GM18909 (cell line): ENCODE measurements around the gene ZBTB7C.

ENCODE experiments used
- ATAC-seq: cut with Tn5 transposase; IDR thresholded peaks from one replicate; pipeline ENCODE4 v1.9.1; 2021; ENCODE audit warnings: mild to moderate bottlenecking; ENCODE audit not compliant: unreplicated experiment, poor library complexity

The ZBTB7C gene

GRCh38 chr18:48181087-48181823 is 227.9 kb downstream of the ZBTB7C start:
- ATAC-seq, result no peak

DNA sequence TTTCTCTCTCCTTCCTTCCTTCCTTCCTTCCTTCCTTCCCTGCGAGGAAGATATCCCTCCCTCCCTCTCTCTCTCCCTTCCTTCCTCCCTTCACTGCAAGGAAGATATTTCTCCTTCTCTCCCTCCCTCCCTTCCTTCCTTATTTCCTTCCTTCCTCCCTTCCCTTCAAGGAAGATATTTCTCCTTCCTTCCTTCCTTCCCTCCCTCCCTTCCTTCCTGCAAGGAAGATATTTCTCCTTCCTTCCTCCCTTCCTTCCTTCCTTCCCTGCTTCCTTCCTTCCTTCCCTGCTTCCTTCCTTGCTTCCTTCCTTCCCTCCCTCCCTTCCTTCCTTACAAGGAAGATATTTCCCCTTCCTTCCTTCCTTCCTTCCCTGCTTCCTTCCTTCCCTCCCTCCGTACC is 229.5 kb downstream of the ZBTB7C start:
- no peak for ATAC-seq

GRCh38 chr18:48179001-48179400 is 230.2 kb downstream of the ZBTB7C start:
- ATAC-seq, result no peak

- no peak for ATAC-seq
Measured at GRCh38 chr18:48176909-48177308, 232.3 kb downstream of the ZBTB7C start.

DNA sequence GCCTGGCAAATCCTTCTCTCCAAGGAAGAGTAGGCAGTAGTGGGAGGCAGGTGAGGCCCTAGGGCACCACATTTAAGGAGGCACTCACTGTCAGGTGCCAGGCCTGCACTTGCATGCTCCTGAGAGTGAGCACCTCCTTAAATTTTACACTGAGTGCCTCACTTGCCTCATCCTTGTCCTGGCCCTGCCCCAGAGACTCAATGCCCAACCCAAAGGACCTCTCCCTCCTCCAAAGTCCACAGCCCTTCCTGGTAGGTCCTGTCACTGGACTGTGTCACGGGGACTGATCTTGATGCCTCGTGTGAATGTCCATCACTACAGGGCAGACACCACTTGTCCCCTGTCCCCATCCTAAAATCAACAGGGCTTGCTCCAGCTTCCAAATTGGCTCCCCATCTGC is 235.6 kb downstream of the ZBTB7C start:
- ATAC-seq, result no peak

GRCh38 chr18:48172226-48173006 is 236.8 kb downstream of the ZBTB7C start:
- no peak for ATAC-seq

- ATAC-seq, result no peak
Measured at GRCh38 chr18:48171490-48172188, 237.5 kb downstream of the ZBTB7C start.

GRCh38 chr18:48170651-48171050 is 238.5 kb downstream of the ZBTB7C start:
- ATAC-seq, result no peak

DNA sequence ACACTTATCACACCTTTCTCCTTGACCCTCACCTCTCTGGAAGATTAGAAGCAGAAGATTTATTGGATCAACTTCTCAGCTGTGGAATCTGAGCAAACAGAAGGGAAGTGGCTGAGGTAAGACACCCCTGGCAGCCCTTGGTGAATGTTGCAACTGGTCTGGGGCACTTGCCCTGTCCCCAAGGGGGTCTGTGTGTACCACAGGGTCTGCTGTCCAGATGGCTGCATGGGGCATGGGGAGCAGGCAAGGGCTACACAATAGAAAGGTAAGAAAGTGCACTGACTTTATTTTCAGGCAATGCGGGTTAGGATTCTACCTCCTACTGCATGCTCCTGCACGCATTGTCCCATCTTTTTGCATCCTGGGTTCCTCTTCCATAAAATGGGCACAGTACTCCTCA is 240.3 kb downstream of the ZBTB7C start:
- ATAC-seq, result no peak

GRCh38 chr18:48167897-48168253 is 241.3 kb downstream of the ZBTB7C start:
- ATAC-seq, result no peak

GRCh38 chr18:48166336-48166875 is 242.8 kb downstream of the ZBTB7C start:
- no peak for ATAC-seq

DNA sequence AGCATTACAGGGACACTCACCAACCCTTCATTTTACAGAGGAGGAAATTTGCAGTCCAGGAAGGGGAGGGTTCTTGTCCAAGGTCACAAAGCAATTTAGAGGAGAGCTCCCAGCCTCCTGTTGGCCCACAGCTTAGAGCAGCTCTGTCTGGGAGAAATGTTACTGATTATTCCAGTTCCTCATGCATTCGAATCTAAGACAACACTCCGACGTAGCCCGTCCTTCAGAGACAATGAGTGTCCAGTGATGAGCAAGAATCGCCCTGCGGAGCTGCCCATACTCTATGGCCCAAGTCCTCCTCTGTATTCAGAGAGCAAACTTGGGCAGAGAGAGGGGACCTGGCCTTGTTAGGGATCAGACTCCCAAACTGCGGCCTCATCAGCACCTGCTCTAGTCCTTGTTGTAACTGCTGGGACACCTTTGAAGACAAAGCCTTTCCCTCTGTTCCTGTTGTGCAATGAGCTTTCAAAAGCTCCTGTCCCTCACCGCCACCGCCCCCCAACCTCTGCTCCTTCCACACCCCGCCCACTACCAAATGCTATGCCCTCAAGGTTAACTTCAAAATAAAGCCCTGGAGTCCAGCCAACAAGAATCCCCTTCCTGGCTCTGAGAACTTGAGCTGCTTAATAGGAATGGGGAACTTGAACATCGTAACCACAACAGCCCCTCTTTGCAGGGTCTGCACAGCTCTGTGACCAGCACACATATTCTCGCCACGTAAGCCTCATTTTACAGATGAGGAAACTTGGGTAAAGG is 243.9 kb downstream of the ZBTB7C start:
- ATAC-seq, result no peak

DNA sequence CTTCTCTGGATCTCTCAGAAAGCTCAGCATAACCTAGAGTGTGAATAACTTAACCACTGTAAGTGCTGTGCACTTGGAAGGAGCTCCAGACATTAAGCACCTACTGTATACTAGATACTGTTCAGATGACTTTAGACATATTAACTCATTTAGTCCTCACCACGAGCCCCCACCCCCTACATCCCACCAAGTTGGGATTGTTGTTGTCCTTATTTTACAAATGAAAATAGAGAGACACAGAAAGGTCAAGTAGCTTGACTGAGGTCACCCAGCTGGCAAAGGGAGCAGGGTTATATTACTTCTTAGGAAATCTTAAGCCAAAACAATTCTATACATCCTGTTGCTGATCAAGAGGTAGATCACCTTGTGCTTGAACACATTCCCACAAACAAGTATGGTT is 244.5 kb downstream of the ZBTB7C start:
- no peak for ATAC-seq

DNA sequence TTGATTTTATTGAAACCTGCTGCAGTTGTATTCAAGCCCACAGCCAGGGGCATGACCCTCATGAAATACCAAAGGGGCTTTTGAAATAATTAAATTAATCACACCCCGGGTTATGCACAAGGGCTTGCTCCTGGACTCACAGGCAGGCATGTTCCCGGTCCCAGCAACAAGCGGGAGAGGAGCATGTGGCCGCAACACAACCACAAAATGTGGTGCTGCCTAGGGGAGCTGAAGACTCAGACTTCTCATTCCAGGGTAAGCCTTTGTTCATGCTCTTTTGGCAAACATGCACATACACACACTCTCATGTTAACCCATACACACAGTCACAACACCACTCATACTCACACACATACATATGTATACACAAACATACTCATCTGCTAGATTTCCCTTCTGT is 245.1 kb downstream of the ZBTB7C start:
- no peak for ATAC-seq

DNA sequence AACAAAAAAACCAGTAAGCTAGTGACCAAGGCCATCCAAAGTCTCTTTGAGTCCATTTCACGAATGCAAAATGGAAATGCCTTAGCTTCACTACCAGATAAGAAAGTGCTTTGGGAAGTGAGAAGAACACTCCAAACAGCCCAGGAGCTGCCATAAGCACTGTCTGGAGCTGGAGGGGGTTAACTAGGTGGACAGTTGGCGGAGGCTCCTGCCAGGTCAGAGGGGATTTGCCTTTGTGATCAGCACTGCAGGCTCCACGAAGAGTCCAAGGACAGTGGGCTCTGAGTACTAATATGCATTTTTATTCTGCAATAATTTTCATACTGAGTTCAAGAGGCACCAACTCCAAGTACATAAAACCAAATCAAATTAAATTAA is 245.5 kb downstream of the ZBTB7C start:
- no peak for ATAC-seq

- no peak for ATAC-seq
Measured at GRCh38 chr18:48162956-48163737, 246.0 kb downstream of the ZBTB7C start.

DNA sequence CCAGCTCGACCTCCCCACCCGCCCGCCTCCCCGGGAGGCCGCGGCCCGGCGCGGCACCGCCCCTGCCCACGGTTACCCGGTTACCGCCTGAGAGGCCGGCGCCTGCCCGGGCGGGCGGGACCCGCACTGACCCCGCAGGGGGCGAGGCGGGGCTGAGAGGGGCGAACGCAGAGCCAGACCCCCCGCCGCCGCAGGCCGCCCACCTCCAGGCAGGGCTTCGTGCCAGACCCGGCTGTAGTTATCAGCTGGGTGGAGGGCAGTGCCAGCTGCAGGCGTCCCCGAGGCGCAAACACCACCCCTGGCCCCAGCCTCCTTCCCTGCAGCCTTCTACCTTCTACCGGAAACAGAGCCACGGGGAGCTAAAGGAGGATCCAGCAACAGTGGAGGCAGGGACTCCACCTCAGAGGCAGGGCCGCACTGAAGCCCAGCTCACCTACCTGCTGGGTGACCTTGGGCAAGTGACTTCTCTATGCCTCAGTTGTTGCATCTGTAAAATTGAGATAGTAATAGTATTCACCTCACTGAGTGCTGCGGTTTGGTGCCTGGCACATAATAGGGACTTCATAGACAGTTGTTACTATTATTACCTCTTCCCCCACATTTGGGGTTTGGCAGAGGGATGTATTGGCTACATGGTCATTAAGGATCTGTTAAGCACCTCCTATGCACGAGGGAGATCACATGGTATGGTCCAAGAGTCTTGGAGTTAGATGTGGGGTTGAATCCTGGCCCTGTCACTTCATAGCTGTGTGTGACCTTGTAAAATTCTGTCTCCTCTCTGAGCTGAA is 247.1 kb downstream of the ZBTB7C start:
- peak; percentile 43 for ATAC-seq

GRCh38 chr18:48161191-48161910 is 247.8 kb downstream of the ZBTB7C start:
- ATAC-seq, result peak; percentile 86
